Measurements from ENCODE around the gene RPL13. TPM values are rescaled to one million over a fixed set of nuclear protein-coding genes. Genes with fewer than 3 reads are reported as not detected.

RPL13 gene
- total and polyA plus RNA-seq, 4 donors, result 699 to 2,663 (median 1,571) TPM

GRCh38 chr16:89583895-89584644 is 23.6 kb downstream of the RPL13 start:
- Histone ChIP-seq H3K4me3 (ENCODE audit: low read depth in 1 of 3, low read length in 3 of 3) (no peak overlapping the region), H3K27me3 (ENCODE audit: control insufficient read depth in 4 of 4, insufficient read depth in 4 of 4, low read length in 3 of 4) (no peaks in the 10 kb centered on the region), H3K36me3 (ENCODE audit: control insufficient read depth in 4 of 4, insufficient read depth in 3 of 4, low read depth in 1 of 4, low read length in 3 of 4) (no peaks in the 10 kb centered on the region), H3K9ac (ENCODE audit: low read depth in 1 of 2, low read length in 2 of 2) (no peak overlapping the region), H3K4me1 (ENCODE audit: control insufficient read depth in 4 of 4, insufficient read depth in 4 of 4, low read length in 3 of 4) (peaks cover 6 to 13% (median 6%) of the 10 kb centered on the region in 4 donors), H3K9me3 (ENCODE audit: control insufficient read depth in 4 of 4, low read length in 3 of 4) (no peaks in the 10 kb centered on the region), H3K27ac (ENCODE audit: low read depth in 1 of 2, low read length in 2 of 2) (no peak overlapping the region)
- 97% methylated on average over 49 of the region's 49 CpGs for WGBS
- no peak for TF ChIP-seq EGR1 (IDR thresholded peaks at IDR 0.05; ENCODE audit: low read depth in 2 of 2)
- TF ChIP-seq HNF4G (IDR thresholded peaks at IDR 0.05), result no peak
- TF ChIP-seq REST (IDR thresholded peaks at IDR 0.05), result no peak
- TF ChIP-seq RAD21 (IDR thresholded peaks at IDR 0.05), result no peak
- TF ChIP-seq SP1 (IDR thresholded peaks at IDR 0.05), result no peak
- TF ChIP-seq NR2F2 (IDR thresholded peaks at IDR 0.05), result no peak
- DNase-seq (ENCODE audit: low spot score), result no peak

GRCh38 chr16:89584768-89585549 is 24.5 kb downstream of the RPL13 start:
- Histone ChIP-seq H3K4me3 (ENCODE audit: low read depth in 1 of 3, low read length in 3 of 3) (no peak overlapping the region), H3K27ac (ENCODE audit: low read depth in 1 of 2, low read length in 2 of 2) (no peak overlapping the region), H3K27me3 (ENCODE audit: control insufficient read depth in 4 of 4, insufficient read depth in 4 of 4, low read length in 3 of 4) (no peaks in the 10 kb centered on the region), H3K4me1 (ENCODE audit: control insufficient read depth in 4 of 4, insufficient read depth in 4 of 4, low read length in 3 of 4) (peaks cover 6 to 13% (median 6%) of the 10 kb centered on the region in 4 donors), H3K9me3 (ENCODE audit: control insufficient read depth in 4 of 4, low read length in 3 of 4) (no peaks in the 10 kb centered on the region), H3K36me3 (ENCODE audit: control insufficient read depth in 4 of 4, insufficient read depth in 3 of 4, low read depth in 1 of 4, low read length in 3 of 4) (no peaks in the 10 kb centered on the region), H3K9ac (ENCODE audit: low read depth in 1 of 2, low read length in 2 of 2) (no peak overlapping the region)
- no peak for DNase-seq (ENCODE audit: low spot score)
- no peak for TF ChIP-seq FOXA1 (IDR thresholded peaks at IDR 0.05)
- TF ChIP-seq TAF1 (conservative IDR thresholded peaks at IDR 0.05), result no peak
- TF ChIP-seq HNF4G (IDR thresholded peaks at IDR 0.05), result no peak
- no peak for TF ChIP-seq YY1 (IDR thresholded peaks at IDR 0.05)
- TF ChIP-seq RAD21 (IDR thresholded peaks at IDR 0.05), result no peak
- TF ChIP-seq ATF3 (IDR thresholded peaks at IDR 0.05), result no peak
- TF ChIP-seq HNF4A (conservative IDR thresholded peaks at IDR 0.05), result no peak
- no peak for TF ChIP-seq GABPA (IDR thresholded peaks at IDR 0.05 in 1 of 2, conservative IDR thresholded peaks at IDR 0.05 in 1 of 2)
- TF ChIP-seq MAX (IDR thresholded peaks at IDR 0.05), result no peak
- TF ChIP-seq FOXA2 (IDR thresholded peaks at IDR 0.05), result no peak
- TF ChIP-seq NR2F2 (IDR thresholded peaks at IDR 0.05), result no peak
- no peak for TF ChIP-seq CTCF (IDR thresholded peaks at IDR 0.05; ENCODE audit: low read depth, low read length, missing input control)
- TF ChIP-seq SP1 (IDR thresholded peaks at IDR 0.05), result no peak
- no peak for TF ChIP-seq JUND (IDR thresholded peaks at IDR 0.05)
- TF ChIP-seq REST (IDR thresholded peaks at IDR 0.05), result no peak
- WGBS, result 81% methylated on average over 25 of the region's 25 CpGs
